Type B pancreatic cell (in vitro differentiated cells): ENCODE measurements around the gene ZNF638. TPM values are rescaled to one million over a fixed set of nuclear protein-coding genes. Genes with fewer than 3 reads are reported as not detected.

Experiments
- DNase-seq: peaks from one replicate; pipeline ENCODE4 v3.0.0; 2021; ENCODE audit warnings: mixed read lengths; ENCODE audit not compliant: unreplicated experiment; ENCODE audit errors: extremely low spot score
- H3K27ac Mint-ChIP-seq: 2 replicates; pipeline ENCODE4 v1.8.0; 2021; ENCODE audit warnings: mild to moderate bottlenecking, mixed read lengths
- H3K27me3 Mint-ChIP-seq: 2 replicates; pipeline ENCODE4 v1.8.0; 2021; ENCODE audit warnings: mixed read lengths
- H3K36me3 Mint-ChIP-seq: 2 replicates; pipeline ENCODE4 v1.8.0; 2021; ENCODE audit warnings: mixed read lengths
- H3K4me1 Mint-ChIP-seq: one replicate; pipeline ENCODE4 v1.8.0; 2021; ENCODE audit warnings: mixed read lengths; ENCODE audit not compliant: unreplicated experiment
- H3K4me3 Mint-ChIP-seq: 2 replicates; pipeline ENCODE4 v1.8.0; 2021; ENCODE audit warnings: mild to moderate bottlenecking, mixed read lengths
- H3K9me3 Mint-ChIP-seq: 2 replicates; pipeline ENCODE4 v1.8.0; 2021; ENCODE audit warnings: mixed read lengths
- total RNA-seq: library from RNA; stranded (reverse); gene quantifications from 2 replicates; pipeline ENCODE4 v1.2.1, GENCODE V29; 2021; ENCODE audit warnings: low replicate concordance
- TF ChIP-seq, protein P1 (sequence below): fragments of 200-600 bp; sonication (generic); conservative IDR thresholded peaks from 2 replicates; pipeline ENCODE4 v1.5.0; 2021; ENCODE audit warnings: antibody characterized with exemption, mild to moderate bottlenecking

The ZNF638 gene
- total RNA-seq, 1 donor from 2014 or later = 149 TPM

- Mint-ChIP-seq H3K4me3 (no peak overlapping the region), H3K4me1 (peaks cover 49% of the 10 kb centered on the region), H3K27ac (peak overlapping the region; percentile 52), H3K9me3 (no peaks in the 10 kb centered on the region), H3K27me3 (peaks cover 37% of the 10 kb centered on the region), H3K36me3 (no peaks in the 10 kb centered on the region)
- DNase-seq = no peak
- TF ChIP-seq, protein P1, sequence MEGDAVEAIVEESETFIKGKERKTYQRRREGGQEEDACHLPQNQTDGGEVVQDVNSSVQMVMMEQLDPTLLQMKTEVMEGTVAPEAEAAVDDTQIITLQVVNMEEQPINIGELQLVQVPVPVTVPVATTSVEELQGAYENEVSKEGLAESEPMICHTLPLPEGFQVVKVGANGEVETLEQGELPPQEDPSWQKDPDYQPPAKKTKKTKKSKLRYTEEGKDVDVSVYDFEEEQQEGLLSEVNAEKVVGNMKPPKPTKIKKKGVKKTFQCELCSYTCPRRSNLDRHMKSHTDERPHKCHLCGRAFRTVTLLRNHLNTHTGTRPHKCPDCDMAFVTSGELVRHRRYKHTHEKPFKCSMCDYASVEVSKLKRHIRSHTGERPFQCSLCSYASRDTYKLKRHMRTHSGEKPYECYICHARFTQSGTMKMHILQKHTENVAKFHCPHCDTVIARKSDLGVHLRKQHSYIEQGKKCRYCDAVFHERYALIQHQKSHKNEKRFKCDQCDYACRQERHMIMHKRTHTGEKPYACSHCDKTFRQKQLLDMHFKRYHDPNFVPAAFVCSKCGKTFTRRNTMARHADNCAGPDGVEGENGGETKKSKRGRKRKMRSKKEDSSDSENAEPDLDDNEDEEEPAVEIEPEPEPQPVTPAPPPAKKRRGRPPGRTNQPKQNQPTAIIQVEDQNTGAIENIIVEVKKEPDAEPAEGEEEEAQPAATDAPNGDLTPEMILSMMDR = no peak
Measured at GRCh38 chr2:71457123-71457915, 125.7 kb downstream of the ZNF638 start.

DNA sequence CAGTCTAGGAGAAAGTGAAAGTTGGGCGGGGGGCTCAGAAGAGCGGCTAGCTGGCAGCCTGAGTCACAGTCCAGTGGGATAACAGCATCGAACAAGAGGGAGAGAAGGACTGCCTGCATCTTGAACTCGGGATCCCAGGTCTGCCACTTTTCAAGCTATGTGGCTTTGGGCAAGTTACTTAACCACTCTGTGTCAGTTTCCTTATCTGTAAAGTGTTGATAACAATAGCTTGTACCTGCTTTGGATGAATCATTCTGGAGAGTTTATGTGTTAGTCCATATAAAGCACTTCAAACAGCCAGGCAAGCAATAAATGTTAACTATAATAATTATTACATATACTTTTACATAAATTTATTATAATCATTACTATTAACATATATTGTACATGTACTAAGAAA, 126.3 kb downstream of the ZNF638 start:
- Mint-ChIP-seq H3K4me1 (peaks cover 44% of the 10 kb centered on the region), H3K27me3 (peaks cover 32% of the 10 kb centered on the region), H3K9me3 (no peaks in the 10 kb centered on the region), H3K4me3 (no peak overlapping the region), H3K27ac (no peak overlapping the region), H3K36me3 (no peaks in the 10 kb centered on the region)
- TF ChIP-seq, protein P1 = no peak
- no peak for DNase-seq

- H3K27ac Mint-ChIP-seq = peak overlapping the region; percentile 10
- H3K36me3 Mint-ChIP-seq = no peaks in the 10 kb centered on the region
- H3K9me3 Mint-ChIP-seq = no peaks in the 10 kb centered on the region
- H3K27me3 Mint-ChIP-seq = peaks cover 28% of the 10 kb centered on the region
- H3K4me1 Mint-ChIP-seq = peaks cover 40% of the 10 kb centered on the region
- H3K4me3 Mint-ChIP-seq = no peak overlapping the region
- TF ChIP-seq, protein P1 = no peak
- DNase-seq = no peak
Measured at GRCh38 chr2:71458413-71459083, 127.0 kb downstream of the ZNF638 start.

DNA sequence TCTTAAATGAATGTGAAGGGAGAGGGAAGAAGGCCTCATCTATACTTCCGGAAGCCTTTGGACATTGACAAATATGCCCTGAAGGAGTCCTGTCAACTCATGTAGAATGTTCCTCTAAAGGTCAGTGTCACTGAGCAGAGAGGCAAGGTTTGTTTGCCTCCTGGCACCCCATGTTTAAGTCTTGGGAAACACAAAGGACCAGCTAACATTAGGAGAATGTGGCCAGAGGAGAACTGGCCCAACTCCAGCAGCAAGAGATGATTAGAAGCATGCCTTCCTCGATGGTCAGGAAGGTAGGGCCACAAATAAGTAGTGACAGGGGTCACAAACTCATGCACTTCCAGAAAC, 127.5 kb downstream of the ZNF638 start:
- DNase-seq = no peak
- Mint-ChIP-seq H3K36me3 (no peaks in the 10 kb centered on the region), H3K4me3 (no peak overlapping the region), H3K4me1 (peaks cover 40% of the 10 kb centered on the region), H3K27ac (no peak overlapping the region), H3K9me3 (no peaks in the 10 kb centered on the region), H3K27me3 (peaks cover 28% of the 10 kb centered on the region)
- TF ChIP-seq, protein P1 = no peak

DNA sequence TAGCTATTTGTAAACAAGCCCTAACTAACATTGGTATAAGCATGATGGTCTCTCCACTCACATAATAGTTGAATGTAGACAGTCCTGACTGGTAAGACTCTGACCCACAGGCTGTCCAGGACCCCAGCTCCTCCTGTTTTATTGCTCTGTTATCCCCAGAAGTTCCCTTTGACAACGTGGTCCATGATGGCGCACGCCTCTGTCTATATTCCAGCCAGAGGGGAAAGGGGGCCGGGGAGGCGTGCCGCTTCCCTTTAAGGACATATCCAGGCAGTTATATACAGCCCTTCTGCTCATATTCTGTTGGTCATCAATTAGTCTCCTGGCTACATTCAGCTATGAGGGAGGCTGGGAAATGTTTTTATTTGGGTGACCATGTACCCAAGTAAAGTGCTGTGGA, 128.5 kb downstream of the ZNF638 start:
- Mint-ChIP-seq H3K9me3 (no peaks in the 10 kb centered on the region), H3K36me3 (no peaks in the 10 kb centered on the region), H3K4me1 (peaks cover 35% of the 10 kb centered on the region), H3K27me3 (peaks cover 19% of the 10 kb centered on the region), H3K27ac (no peak overlapping the region), H3K4me3 (peak overlapping the region; percentile 26)
- DNase-seq = no peak
- TF ChIP-seq, protein P1 = no peak
